ENCODE measurements around the gene TMEM192. TPM values are rescaled to one million over a fixed set of nuclear protein-coding genes. Genes with fewer than 3 reads are reported as not detected.
"Not testable (repeated sequence)": the region's sequence is repeated elsewhere in the genome, so short reads cannot be mapped to it uniquely, and the experiment has no call there.

The TMEM192 gene
- total and polyA plus RNA-seq, 11 donors, result 6.5 to 21.1 (median 17.7) TPM

DNA sequence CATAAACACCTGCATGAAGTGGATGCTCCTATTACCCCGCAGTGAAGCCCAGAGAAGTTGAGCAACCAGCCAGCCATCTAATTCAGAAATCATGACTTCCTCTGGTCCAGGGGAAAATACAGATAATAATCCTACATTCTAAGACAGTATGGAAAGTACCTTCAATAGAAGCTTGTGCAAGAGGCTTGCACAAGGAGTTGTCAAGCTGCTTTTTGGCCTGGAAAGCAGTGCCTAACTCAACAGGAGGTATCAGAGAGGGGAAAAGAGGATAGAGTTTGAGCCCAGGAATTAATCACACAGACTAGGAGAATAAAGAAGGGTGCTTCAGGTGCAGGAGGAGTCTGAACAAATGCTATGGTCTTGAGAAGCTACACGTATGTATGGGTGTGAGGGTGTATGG is 26.7 kb downstream of the TMEM192 start:
- H3K27ac ChIP-seq, result no peak overlapping the region
- 68 to 100% (median 96%) methylated on average over 2 of the region's 2 CpGs for WGBS, 4 donors
- no peak overlapping the region for H3K4me3 ChIP-seq
- TF ChIP-seq POLR2A (IDR thresholded peaks at IDR 0.05), result no peak
- TF ChIP-seq, protein P1, sequence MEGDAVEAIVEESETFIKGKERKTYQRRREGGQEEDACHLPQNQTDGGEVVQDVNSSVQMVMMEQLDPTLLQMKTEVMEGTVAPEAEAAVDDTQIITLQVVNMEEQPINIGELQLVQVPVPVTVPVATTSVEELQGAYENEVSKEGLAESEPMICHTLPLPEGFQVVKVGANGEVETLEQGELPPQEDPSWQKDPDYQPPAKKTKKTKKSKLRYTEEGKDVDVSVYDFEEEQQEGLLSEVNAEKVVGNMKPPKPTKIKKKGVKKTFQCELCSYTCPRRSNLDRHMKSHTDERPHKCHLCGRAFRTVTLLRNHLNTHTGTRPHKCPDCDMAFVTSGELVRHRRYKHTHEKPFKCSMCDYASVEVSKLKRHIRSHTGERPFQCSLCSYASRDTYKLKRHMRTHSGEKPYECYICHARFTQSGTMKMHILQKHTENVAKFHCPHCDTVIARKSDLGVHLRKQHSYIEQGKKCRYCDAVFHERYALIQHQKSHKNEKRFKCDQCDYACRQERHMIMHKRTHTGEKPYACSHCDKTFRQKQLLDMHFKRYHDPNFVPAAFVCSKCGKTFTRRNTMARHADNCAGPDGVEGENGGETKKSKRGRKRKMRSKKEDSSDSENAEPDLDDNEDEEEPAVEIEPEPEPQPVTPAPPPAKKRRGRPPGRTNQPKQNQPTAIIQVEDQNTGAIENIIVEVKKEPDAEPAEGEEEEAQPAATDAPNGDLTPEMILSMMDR (IDR thresholded peaks at IDR 0.05), result no peak
- H3K36me3 ChIP-seq, result peaks cover 0 to 66% (median 43%) of the 10 kb centered on the region in 9 donors
- ATAC-seq (no peak), DNase-seq (no peak)
- H3K9me3 ChIP-seq, result no peaks in the 10 kb centered on the region
- no peaks in the 10 kb centered on the region for H3K4me1 ChIP-seq
- H3K27me3 ChIP-seq, result no peaks in the 10 kb centered on the region
- intact Hi-C loops (cut with DNase I), result no loop called here

DNA sequence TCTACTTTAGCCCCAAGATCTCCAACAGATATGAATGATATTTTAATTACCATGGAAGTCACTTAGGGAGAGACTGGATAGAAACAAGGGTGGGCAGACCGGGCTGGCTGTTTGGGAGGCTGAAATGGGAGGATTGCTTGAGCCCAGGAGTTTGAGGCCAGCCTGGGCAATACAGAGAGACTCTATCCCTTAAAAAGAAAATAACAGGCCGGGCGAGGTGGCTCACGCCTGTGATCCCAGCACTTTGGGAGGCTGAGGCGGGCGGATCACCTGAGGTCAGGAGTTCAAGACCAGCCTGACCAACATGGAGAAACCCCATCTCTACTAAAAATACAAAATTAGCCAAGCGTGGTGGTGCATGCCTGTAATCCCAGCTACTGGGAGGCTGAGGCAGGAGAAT is 27.9 kb downstream of the TMEM192 start:
- H3K36me3 ChIP-seq, result peaks cover 0 to 65% (median 49%) of the 10 kb centered on the region in 9 donors
- DNase-seq; H3K9me3 ChIP-seq; intact Hi-C loops (cut with DNase I); H3K4me1 ChIP-seq; H3K4me3 ChIP-seq; ATAC-seq; H3K27ac ChIP-seq; H3K27me3 ChIP-seq: not testable (repeated sequence)
- WGBS, 4 donors, result 92 to 94% (median 93%) methylated on average over 7 of the region's 7 CpGs

DNA sequence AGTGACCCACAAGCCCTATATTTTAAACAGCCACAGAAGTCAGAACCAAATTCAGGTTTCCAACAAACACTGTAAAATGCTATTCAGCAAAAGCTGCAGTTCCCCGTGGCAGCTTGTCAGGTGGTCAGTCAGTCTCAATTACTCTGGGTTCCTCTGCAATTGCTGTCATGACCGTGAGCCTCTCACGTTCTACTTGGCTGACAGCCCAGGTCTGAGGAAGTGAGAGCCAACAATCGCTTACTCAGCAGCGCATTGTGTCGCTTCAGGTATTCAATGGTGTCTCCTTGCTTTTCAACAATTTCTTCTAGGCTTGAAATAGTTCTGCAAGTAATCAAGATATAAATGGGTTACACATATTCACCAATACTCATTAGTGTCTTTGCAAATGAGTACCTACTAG is 33.2 kb downstream of the TMEM192 start:
- peaks cover 0 to 46% (median 29%) of the 10 kb centered on the region in 9 donors for H3K36me3 ChIP-seq
- WGBS, 4 donors, result 9 to 15% (median 14%) methylated on average over 6 of the region's 6 CpGs
- DNase-seq, result peak in 4 of 5 donors; percentile 11 to 59 (median 40)
- TF ChIP-seq POLR2A (IDR thresholded peaks at IDR 0.05), result no peak
- TF ChIP-seq, protein P1 (IDR thresholded peaks at IDR 0.05), result no peak
- H3K4me1 ChIP-seq, result peaks cover 0 to 4% (median 0%) of the 10 kb centered on the region in 12 donors
- H3K27me3 ChIP-seq, result no peaks in the 10 kb centered on the region
- ATAC-seq, result peak in 3 of 4 donors; percentile 44 to 68 (median 59)
- no peak overlapping the region for H3K4me3 ChIP-seq
- intact Hi-C loops (cut with DNase I), result no loop called here
- no peaks in the 10 kb centered on the region for H3K9me3 ChIP-seq
- no peak overlapping the region for H3K27ac ChIP-seq

DNA sequence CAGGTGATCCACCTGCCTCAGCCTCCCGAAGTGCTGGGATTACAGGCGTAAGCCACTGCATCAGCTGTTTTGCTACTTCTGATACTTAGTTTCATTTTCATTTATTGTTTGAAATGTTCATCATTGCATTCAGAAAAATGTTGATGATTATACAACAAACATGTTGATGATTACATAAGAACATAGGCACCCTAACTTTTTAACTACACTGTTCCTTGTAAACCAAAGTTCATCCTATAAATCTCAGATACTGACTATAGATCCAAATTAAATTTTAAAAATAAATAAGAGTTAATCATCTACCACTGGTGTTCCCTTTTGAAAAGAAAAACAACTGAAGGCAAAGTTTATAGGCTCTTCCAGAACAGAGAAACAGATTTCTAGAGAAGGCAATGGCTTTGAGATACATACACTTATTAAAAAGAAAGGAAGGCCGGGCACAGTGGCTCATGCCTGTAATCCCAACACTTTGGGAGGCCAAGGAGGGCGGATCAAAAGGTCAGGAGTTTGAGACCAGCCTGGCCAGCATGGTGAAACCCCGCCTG is 35.6 kb downstream of the TMEM192 start:
- H3K4me1 ChIP-seq, result peaks cover 0 to 11% (median 0%) of the 10 kb centered on the region in 12 donors
- 93 to 97% (median 95%) methylated on average over 5 of the region's 5 CpGs for WGBS, 4 donors
- no peak for TF ChIP-seq POLR2A (IDR thresholded peaks at IDR 0.05)
- TF ChIP-seq, protein P1 (IDR thresholded peaks at IDR 0.05), result no peak
- H3K27me3 ChIP-seq, result no peaks in the 10 kb centered on the region
- peaks cover 0 to 39% (median 20%) of the 10 kb centered on the region in 9 donors for H3K36me3 ChIP-seq
- DNase-seq (no peak), ATAC-seq (no peak)
- no peak overlapping the region for H3K4me3 ChIP-seq
- H3K9me3 ChIP-seq, result no peaks in the 10 kb centered on the region
- intact Hi-C loops (cut with DNase I), result no loop called here
- H3K27ac ChIP-seq, result no peak overlapping the region

DNA sequence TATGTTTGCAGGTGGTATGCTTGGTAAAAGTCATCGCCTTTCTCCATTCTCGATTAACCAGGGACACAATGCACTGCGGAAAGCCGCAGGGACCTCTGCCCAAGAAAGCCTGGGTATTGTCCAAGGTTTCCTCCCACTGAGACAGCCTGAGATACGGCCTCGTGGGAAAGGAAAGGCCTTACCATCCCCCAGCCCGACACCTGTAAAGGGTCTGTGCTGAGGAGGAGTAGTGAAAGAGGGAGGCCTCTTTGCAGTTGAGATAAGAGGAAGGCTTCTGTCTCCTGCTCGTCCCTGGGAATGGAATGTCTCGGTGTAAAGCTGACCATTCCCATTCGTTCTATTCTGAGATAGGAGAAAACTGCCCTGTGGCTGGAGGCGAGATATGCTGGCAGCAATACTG is 39.3 kb downstream of the TMEM192 start:
- H3K4me1 ChIP-seq; H3K4me3 ChIP-seq; H3K27ac ChIP-seq; H3K27me3 ChIP-seq; intact Hi-C loops (cut with DNase I); H3K9me3 ChIP-seq; ATAC-seq; DNase-seq: not testable (repeated sequence)
- peaks cover 0 to 19% (median 5%) of the 10 kb centered on the region in 9 donors for H3K36me3 ChIP-seq
- 16 to 24% (median 23%) methylated on average over 11 of the region's 11 CpGs for WGBS, 4 donors
